K562 (cell line): ENCODE results near the gene UNC80. TPM values are rescaled to one million over a fixed set of nuclear protein-coding genes. Genes with fewer than 3 reads are reported as not detected.

ENCODE experiments used
- CHCHD3 ChIP-seq: fragments of 250-450 bp; sonication (Bioruptor Pico); IDR thresholded peaks from 2 replicates; pipeline ENCODE4 v2.1.2; 2022; ENCODE audit warnings: mild to moderate bottlenecking
- CTBP1 ChIP-seq: fragments of 450-650 bp; IDR thresholded peaks from 2 replicates; pipeline ENCODE4 v1.6.1; 2016; ENCODE audit warnings: borderline replicate concordance
- ETV5 ChIP-seq: sonication (generic); formaldehyde crosslinking; IDR thresholded peaks from 2 replicates; pipeline ENCODE4 v1.4.0; 2020; ENCODE audit warnings: low read depth, mild to moderate bottlenecking, missing genetic modification reagents
- FOXA1 ChIP-seq: fragments of 450-650 bp; IDR thresholded peaks from 2 replicates; pipeline ENCODE4 v1.6.1; 2016; ENCODE audit warnings: mild to moderate bottlenecking, borderline replicate concordance
- HCFC1 ChIP-seq: IDR thresholded peaks from 2 replicates; pipeline ENCODE4 v1.6.1; 2012; ENCODE audit warnings: low read depth, low read length, improper control_type of control experiment
- HDAC1 ChIP-seq, 2 experiments: fragments of 450-650 bp; IDR thresholded peaks; 2 replicates each; pipeline ENCODE4 v1.6.1; 2016 to 2017; ENCODE audit warnings: inconsistent platforms in 1 of 2, mild to moderate bottlenecking in 1 of 2, moderate library complexity in 1 of 2
- HMGN3 ChIP-seq: IDR thresholded peaks from 2 replicates; pipeline ENCODE4 v1.6.1; 2011; ENCODE audit warnings: borderline replicate concordance, low read depth, mild to moderate bottlenecking, mixed read lengths, low read length; ENCODE audit not compliant: insufficient read length; ENCODE audit errors: extremely low read depth
- LCOR ChIP-seq: sonication (generic); formaldehyde crosslinking; IDR thresholded peaks from 2 replicates; pipeline ENCODE4 v1.8.0; 2022; ENCODE audit warnings: mild to moderate bottlenecking, missing genetic modification reagents
- RBBP5 ChIP-seq: fragments of 200-600 bp; sonication (generic); IDR thresholded peaks from 2 replicates; pipeline ENCODE4 v1.6.1; 2012; ENCODE audit warnings: borderline replicate concordance, mild to moderate bottlenecking, low read length, control low read depth, inconsistent platforms; ENCODE audit not compliant: insufficient read depth, poor library complexity, severe bottlenecking
- RFX5 ChIP-seq: IDR thresholded peaks from 2 replicates; pipeline ENCODE4 v1.6.1; 2011; ENCODE audit warnings: low read depth, mild to moderate bottlenecking, improper control_type of control experiment, low read length
- TCF7 ChIP-seq: sonication (generic); IDR thresholded peaks from 2 replicates; pipeline ENCODE4 v1.6.1; 2016; ENCODE audit warnings: antibody characterized with exemption, borderline replicate concordance
- ZHX1 ChIP-seq: fragments of 150-350 bp; conservative IDR thresholded peaks from 2 replicates; pipeline ENCODE4 v1.6.1; 2014; ENCODE audit warnings: low read length
- ZNF140 ChIP-seq: fragments of 250-450 bp; sonication (Bioruptor Pico); IDR thresholded peaks from 2 replicates; pipeline ENCODE4 v1.8.0; 2021; ENCODE audit warnings: moderate library complexity, mild to moderate bottlenecking, inconsistent platforms
- ZNF24 ChIP-seq: fragments of 450-650 bp; IDR thresholded peaks from 2 replicates; pipeline ENCODE4 v1.6.1; 2016
- ZNF384 ChIP-seq: IDR thresholded peaks from 2 replicates; pipeline ENCODE4 v1.6.1; 2012; ENCODE audit warnings: low read depth, low read length, improper control_type of control experiment
- polyA plus RNA-seq, 8 experiments: library from polyadenylated mRNA; depleted of rRNA in 4 of 8; stranded (reverse) in 5 of 8; unstranded in 3 of 8; fragments of >200 nt; fragmentation: Nextera tagmentation in 2 of 8; fragmentation: Illumina TruSeq in 1 of 8; extraction: Ambion mirVana in 2 of 8; extraction: Trizol in 1 of 8; gene quantifications; 2 replicates each; pipeline versions ENCODE4 v1.2.1 to v1.2.3, GENCODE V29; 2011 to 2014; ENCODE audit warnings: inconsistent platforms in 1 of 8, missing spikeins in 1 of 8
- total RNA-seq, 7 experiments: library from RNA; depleted of rRNA in 6 of 7; stranded (reverse); fragments of >200 nt in 6 of 7; fragmentation: Illumina TruSeq in 2 of 7; extraction: Trizol in 2 of 7; gene quantifications; 2 replicates each; pipeline versions ENCODE4 v1.2.1 to v1.2.3, GENCODE V29; 2011 to 2021; ENCODE audit warnings: low replicate concordance in 1 of 7
- TF ChIP-seq, protein P1 (sequence below): fragments of 450-650 bp; IDR thresholded peaks from 2 replicates; pipeline ENCODE4 v1.6.1; 2016; ENCODE audit warnings: low read depth

The UNC80 gene
- total and polyA plus RNA-seq, 9 of the 15 experiments (the other 6 are each of a cell fraction or from before 2014, with no cell fraction given), result under 0.01 to 0.04 (median 0.01) TPM; not detected in 5

- TF ChIP-seq HCFC1 (no peak; the same call in 1 of the 2 replicates), HMGN3 (no peak), RBBP5 (peak; percentile 67), HDAC1 (IDR thresholded peaks at IDR 0.05) (peak in 1 of 2 experiments; percentile 73; a peak in 1 of 4 replicates), ZNF384 (no peak), FOXA1 (no peak), ZHX1 (no peak), ETV5 (CRISPR knock-in tag) (0 out of 2 replicates have a peak, but pooled peaks have one; percentile 24), TCF7 (no peak), ZNF24 (no peak), RFX5 (no peak), LCOR (CRISPR knock-in tag) (peak; percentile 84), ZNF140 (CRISPR knock-in tag) (no peak), CHCHD3 (CRISPR knock-in tag) (no peak), CTBP1 (peak; percentile 28; the same call in 1 of the 2 replicates)
- TF ChIP-seq, protein P1, sequence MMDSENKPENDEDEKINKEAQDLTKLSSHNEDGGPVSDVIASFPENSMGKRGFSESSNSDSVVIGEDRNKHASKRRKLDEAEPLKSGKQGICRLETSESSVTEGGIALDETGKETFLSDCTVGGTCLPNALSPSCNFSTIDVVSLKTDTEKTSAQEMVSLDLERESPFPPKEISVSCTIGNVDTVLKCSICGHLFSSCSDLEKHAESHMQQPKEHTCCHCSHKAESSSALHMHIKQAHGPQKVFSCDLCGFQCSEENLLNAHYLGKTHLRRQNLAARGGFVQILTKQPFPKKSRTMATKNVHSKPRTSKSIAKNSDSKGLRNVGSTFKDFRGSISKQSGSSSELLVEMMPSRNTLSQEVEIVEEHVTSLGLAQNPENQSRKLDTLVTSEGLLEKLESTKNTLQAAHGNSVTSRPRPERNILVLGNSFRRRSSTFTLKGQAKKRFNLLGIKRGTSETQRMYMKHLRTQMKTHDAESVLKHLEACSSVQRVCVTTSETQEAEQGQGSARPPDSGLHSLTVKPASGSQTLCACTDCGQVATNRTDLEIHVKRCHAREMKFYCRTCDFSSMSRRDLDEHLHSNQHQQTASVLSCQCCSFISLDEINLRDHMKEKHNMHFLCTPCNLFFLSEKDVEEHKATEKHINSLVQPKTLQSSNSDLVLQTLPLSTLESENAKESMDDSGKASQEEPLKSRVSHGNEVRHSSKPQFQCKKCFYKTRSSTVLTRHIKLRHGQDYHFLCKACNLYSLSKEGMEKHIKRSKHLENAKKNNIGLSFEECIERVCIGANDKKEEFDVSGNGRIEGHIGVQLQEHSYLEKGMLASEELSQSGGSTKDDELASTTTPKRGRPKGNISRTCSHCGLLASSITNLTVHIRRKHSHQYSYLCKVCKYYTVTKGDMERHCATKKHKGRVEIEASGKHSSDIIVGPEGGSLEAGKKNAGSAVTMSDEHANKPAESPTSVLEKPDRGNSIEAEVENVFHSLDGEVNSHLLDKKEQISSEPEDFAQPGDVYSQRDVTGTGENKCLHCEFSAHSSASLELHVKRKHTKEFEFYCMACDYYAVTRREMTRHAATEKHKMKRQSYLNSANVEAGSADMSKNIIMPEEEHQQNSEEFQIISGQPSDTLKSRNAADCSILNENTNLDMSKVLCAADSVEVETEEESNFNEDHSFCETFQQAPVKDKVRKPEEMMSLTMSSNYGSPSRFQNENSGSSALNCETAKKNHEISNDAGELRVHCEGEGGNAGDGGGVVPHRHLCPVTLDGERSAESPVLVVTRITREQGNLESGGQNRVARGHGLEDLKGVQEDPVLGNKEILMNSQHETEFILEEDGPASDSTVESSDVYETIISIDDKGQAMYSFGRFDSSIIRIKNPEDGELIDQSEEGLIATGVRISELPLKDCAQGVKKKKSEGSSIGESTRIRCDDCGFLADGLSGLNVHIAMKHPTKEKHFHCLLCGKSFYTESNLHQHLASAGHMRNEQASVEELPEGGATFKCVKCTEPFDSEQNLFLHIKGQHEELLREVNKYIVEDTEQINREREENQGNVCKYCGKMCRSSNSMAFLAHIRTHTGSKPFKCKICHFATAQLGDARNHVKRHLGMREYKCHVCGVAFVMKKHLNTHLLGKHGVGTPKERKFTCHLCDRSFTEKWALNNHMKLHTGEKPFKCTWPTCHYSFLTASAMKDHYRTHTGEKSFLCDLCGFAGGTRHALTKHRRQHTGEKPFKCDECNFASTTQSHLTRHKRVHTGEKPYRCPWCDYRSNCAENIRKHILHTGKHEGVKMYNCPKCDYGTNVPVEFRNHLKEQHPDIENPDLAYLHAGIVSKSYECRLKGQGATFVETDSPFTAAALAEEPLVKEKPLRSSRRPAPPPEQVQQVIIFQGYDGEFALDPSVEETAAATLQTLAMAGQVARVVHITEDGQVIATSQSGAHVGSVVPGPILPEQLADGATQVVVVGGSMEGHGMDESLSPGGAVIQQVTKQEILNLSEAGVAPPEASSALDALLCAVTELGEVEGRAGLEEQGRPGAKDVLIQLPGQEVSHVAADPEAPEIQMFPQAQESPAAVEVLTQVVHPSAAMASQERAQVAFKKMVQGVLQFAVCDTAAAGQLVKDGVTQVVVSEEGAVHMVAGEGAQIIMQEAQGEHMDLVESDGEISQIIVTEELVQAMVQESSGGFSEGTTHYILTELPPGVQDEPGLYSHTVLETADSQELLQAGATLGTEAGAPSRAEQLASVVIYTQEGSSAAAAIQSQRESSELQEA, result no peak
Observed at GRCh38 chr2:210002158-210003157, 230.8 kb downstream of the UNC80 start, which contains the start of gene RPE (continued).
